Stimulated activated CD8-positive, alpha-beta memory T cell treated with anti-CD3 and anti-CD28 coated beads, Interleukin-4, amount 100 ng/mL, for 1 hour (primary cell): Measurements from ENCODE around the gene EMILIN3.

ENCODE experiments used
- DNase-seq, 2 donors: peaks; one replicate each; pipeline ENCODE4 v3.0.0-alpha.2; 2020; ENCODE audit warnings: low read depth in 2 of 2, low spot score in 1 of 2

Gene EMILIN3

DNA sequence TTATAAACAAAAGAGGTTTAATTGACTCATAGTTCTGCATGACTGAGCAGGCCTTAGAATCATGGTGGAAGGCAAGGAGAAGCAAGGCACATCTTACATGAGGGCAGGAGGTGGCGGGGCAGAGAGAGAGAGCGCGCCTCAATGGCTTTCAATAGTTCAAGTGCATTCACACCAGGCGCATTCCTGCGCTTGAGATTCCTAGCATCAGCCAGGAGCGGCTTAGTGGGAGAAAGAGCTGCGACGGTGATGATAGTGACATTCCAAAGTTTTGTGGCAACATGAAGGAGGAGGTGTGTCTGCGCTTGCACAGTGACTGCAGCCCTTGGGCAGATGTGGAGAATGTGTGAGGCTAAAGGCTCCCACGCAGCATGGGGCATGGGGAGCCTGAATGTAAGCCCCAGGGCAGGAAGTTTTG lies 25.0 kb upstream of the EMILIN3 start:
- no peak for DNase-seq

DNA sequence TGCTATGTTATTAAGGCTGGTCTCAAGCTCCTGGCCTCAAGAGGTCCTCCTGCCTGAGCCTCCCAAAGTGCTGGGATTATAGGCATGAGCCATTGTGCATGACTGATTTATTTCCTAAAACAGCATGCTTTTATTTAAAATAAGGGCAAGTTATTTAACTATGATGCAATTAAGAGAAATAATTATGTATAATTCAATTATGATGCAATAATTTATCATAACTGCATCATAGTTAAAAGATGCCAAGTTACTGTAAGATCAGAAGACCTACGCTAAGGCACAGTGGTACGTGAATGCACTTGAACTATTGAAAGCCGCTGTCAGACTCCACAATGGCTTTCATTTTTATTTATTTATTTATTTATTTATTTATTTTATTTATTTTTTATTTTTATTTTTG lies 24.3 kb upstream of the EMILIN3 start:
- no peak for DNase-seq

DNA sequence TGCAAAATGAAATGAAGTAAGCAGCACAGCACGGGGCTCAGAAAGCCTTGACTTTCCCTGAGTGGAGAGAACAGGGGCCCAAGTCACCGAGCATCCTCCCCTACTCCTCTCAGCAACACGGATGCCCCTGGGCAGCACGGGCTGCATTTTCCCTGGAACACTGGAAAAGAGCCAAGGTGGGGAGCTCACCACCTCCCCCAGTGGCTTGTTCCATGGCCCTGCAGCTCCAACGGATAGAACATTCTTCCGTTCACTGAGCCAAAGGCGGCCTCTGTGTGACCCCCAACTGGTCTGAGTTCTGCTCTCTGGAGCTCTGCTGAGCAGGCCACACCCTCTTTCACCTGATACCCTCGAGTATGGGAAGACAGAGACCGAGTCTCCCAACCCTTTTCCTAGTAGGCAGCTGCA lies 20.8 kb upstream of the EMILIN3 start:
- DNase-seq: no peak

DNA sequence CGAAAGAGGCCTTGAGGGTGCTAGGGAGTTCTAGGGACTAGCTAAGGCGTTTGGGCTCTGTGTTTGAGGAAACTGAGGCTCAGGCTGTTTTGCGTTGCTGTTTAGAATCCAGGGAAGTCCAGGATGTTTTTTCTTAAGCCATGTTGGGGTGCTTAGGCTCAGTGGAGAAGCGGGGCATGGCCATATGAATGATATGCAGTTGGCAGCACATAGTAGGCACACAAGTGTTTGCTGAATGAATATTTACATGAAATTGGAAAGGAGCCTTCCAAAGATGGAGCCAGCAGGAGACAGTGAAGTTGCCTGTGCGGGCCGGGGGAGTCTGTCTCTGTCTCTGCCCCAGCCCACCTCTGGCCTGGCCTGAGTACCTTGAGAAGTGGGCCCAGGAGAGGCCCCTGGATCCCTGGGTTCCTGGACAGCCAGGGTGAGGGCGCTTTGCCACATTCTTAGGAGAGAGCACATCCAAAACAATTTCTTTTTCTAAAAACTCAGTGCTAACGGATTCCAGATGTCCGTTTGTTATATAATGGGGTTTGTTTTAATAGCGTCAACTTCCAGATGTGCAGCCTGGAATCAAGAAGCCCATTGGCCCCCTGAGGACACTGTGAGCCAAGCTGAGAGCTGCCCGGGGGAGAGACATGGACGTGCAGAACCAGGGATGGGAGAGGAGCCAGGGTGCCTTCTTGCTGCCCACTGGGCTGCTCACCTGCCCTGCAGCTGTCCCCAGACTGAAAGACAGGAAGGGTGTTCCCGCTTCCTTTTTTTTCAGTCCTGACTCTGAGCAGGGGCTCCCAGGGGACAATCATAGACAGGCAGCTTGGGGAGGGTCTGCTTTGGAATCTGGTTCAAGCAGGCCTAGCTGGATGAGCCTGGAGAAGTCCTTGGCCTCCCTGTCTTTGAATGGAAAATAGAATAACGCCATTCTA lies 20.1 kb upstream of the EMILIN3 start:
- no peak for DNase-seq

DNA sequence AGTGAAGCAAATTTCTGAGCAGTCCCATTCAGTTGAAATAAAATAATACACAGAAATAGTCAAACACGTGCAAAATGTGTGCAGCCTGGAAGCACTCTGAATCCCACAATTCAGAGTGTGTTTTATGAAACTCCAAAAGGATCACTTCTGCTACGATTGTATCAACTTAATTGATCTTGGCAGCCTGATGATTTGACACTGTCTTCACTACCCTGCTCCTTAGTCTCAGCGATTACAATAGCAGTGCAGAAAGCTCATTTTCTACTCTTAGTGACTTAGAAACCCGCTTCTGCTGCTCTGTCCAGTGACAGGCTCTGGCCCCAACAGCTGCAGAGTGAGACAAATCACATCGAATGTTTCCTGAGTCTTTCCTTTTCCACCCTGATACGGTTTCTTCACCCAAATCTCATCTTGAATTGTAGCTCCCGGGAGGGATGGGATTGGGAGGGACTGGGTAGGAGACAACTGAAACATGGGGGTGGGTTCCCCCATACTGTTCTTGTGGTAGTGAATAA lies 16.2 kb upstream of the EMILIN3 start:
- DNase-seq: no peak

DNA sequence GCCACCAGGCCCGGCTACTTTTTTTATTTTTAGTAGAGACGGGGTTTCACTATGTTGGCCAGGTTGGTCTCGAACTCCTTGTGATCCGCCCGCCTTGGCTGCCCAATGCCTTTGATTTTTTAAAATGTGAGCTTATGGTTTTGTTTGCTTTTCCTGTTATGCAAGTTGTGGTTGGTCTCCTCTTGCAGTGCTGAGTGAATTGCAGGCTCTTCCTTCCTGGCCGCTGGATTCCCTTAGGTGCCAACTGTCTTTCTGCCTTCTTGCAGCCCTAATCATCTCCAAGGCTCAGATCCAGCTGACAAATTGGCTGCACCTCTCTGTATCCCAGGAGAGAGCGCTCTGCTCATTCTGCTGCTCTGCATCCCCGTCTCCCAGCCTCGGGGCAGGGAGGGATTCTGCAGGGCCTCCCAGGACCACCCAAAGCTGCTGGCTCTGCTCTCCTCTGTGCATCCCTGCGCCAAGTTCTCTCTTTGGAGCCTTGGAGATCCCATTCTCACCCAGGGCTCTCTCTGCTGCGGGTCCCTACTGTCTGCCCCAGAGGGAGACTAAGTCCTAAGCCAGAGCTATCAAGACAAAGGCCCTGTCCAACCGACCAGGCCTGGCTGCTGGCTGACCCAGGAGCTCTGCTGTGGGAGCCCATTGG lies 14.1 kb upstream of the EMILIN3 start:
- DNase-seq: no peak

DNA sequence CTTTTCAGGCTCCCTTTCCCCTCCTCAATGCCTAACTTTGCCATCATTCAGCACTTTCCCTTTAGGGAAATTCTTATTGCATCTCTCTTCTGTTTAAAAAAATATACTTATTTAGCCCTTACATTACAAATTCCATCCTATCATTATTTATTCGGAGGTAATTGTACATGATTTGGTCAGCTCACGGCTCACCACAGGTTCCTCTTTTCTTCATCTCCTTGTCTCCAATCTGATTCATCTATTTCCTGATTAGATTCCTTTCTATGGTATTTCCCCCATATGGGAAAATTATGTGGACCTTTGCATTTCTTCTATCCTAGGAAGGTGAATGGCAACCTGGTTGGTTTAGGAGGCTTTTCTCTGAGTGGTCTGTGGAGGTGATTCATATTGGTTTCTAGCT lies 12.9 kb upstream of the EMILIN3 start:
- no peak for DNase-seq

DNA sequence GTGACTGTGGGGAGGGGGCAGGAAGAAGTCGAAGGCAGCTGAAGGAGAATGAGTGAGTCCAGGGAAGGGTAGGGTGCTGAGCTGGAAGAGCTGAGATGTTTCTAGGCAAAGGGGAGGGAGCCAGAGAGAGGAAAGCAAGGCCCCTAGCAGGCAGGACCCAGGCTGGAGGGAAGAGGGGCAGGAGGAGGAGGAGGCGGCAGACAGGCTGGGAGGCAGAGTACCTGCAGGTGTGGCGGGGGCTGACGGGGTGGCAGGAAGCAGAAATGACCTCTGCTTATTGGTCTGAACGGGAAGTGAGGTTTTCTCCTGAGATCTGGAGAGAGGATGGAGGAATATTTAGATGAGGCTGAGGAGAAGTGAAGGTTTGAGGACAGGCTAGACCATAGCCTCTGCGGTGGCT lies 10.7 kb upstream of the EMILIN3 start:
- DNase-seq: no peak

DNA sequence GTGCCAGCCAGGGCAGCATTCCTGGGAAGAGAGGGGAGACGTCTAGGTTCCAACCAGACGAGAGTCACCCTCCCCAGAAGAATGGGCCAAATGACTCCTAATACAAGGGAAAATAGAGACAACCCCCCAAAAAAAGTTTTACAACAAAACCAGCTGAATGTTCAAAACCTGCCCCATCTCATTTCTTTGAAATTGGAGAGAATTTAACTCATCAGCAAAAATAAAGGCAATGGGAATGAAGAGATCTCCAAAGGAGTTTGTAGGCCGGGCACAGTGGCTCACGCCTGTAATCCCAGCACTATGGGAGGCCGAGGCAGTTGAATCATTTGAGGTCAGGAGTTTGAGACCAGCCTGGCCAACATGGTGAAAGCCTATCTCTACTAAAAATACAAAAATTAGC lies 9.7 kb upstream of the EMILIN3 start:
- DNase-seq: no peak

DNA sequence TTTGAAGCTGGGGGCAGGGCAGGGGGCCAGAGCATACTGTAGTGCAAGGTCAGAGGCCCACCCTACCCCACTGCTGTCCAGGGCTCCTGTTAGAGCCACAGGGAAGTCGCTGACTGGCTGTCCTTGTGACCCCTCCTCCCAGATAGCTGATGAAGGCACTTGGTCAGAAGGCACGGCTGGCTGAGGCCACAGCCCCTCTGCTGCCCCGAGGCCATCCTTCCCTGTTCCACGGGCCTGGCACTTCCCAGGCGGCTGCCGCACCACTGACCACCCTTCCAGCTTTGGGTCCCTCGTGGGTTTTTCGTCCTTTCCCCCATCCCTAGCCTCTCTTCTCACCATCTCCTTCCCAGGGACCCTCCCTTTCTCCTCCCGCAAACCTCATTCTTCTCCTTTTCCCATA lies 9.2 kb upstream of the EMILIN3 start:
- DNase-seq: no peak

DNA sequence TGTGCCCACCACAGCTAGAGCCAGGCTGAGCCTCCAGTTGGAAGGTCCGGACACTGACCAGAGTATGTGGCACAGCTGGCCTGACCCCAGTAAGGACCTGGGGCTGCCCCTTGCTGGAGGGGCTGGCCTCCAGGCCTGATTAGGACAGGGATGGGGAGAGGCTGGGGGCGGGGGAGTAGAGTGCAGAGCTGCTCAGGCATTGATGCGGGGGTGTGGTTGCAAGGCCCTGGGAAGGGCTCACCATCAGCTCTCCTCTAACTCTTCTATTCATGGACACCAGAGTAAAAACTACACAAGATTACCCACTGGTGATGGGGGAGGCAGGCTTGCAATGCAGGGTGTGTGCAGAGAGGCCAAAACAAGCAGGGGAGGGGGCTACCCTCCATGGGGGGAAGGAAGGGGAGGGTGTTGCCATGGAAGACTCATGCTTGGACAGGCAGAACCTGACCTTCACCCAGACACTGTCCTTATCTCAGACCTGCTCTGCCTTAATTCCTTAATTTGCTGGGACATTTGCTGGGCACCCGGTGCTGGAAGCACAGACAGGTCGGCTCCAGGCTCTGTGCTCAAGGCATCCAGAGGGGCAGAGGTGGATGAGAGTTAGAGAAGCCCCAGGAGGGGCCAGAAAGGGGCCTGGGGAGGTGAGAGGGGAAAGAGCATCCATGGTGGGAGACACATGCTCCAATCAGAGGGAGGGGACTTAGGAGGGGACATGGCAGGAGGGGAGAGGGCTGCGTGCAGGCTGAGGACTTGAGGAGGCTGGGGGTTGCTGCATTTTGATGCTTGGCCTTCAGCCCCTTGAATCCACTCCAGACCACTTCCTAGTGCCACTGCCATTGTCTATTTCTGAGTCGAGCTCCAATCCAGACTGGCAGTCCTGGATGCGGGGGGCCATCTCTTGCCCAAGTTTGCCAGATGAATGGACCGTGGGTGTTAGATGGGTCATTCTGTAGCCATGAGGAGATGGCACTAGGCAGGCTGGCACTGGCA lies 7.6 kb upstream of the EMILIN3 start:
- no peak for DNase-seq

DNA sequence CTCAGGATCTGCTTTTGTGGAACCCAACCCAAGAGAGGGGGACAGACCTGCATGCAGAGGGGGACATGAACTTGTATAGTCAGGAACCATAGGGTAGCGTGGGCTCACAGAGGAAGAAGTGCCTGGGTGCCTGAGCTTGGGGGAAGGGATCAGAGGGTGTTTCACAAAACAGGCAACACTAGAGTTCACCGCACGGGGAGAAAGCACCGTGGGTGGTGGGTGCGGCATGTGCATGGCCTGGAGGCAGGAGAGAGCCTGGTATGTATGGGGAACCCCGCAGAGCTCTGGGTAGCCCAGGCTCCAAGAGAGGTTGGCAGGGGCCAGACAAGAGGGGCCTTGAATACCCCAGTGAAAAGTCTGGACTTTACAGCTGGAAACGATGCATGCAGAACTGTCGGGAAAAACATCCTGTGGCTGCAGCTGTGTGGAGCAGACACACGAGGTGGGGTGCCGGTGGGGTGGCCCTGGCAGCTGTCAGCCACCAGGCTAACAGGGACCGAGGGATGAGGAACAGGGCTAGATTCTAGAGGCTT lies 6.7 kb upstream of the EMILIN3 start:
- no peak for DNase-seq

DNA sequence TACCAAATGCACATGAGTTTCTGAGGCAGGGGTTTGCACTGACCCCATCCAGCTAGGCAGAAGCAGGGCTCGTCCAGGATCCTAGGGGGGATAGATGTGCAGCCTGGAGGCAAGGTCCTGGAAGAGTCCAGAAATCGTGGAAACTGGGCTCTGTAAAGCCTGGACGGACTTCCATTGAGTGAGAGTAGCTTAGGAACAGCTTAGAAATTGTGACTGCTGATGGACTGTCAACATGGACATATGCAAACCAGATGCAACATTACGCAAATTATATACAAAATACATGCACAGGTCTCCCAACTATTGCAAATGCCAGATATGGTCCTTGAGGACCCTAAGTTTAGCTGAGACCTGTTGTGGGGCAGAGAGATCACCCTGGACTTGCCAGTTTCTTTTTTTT lies 4.8 kb upstream of the EMILIN3 start:
- DNase-seq: no peak

DNA sequence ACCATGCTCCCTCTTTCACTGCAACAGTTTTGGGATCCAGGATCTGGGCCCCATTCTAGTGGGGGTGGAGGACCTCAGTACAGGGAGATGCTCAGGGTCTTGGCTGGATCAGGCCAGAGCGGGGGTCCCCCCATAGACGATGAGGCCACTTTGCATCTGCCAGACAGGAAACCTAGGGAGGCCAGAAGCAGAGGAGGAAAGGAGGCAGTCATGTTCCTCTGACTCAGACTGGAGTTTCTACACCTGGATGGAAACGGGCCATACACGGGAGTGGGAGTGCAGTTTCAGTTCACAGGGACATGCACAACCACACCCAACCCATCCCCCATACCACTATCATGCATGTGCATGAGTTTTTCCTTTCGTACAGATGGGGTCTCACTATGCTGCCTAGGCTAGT lies 3.6 kb upstream of the EMILIN3 start:
- no peak for DNase-seq

DNA sequence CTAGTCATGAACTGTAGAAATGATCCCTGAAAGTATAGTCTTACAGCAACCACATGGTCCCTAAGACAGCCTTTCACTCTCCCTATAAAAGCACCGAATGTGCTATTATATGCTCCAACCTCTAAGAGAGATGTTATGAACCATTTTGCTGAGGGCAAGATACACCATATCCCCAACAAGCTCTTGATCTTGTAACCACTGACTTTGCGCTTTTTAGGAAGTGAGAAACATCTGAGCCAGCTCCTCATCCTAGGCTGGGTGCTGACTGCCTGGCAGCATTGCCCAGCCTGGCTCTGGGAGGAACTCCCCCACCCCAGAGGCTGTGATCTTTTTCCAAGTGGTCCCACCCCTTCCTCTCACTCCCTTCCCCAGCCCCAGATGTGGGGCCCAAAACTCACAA lies 3.1 kb upstream of the EMILIN3 start:
- no peak for DNase-seq

DNA sequence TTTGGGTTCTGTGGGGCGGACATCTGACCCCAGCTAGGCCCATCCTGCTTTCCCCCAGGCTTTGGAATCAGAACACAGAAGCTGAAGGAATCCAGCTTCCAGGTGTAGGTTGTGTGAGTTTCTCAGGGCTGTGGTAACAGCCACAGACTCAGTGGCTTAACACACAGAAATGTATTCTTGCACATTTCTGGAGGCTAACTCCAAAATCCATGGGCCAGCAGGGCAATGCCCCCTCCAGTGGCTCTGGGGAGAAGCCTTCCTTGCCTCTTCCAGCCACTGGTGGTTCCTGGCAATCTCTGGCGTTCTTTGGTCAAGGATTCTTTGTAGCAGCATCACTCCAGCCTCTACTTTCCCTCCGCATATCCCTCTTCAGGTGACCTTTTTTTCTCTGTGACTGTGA lies 1.3 kb upstream of the EMILIN3 start:
- DNase-seq: no peak

DNA sequence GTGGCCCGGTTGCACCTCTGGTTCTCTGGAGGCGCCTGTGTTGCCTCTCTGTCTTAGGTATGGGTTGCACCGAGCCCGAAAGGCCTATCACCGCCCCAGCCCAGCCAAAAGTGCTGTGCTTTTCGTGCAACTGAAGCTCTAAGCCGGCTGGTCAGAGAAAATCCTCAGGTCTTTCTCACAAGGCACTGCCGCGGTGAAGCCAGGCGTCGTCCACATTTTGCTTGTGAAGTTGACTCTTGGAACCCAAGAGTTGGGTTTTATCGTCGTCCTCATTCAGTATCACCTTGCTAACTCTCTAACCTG lies 726 bp upstream of the EMILIN3 start:
- DNase-seq: no peak

DNA sequence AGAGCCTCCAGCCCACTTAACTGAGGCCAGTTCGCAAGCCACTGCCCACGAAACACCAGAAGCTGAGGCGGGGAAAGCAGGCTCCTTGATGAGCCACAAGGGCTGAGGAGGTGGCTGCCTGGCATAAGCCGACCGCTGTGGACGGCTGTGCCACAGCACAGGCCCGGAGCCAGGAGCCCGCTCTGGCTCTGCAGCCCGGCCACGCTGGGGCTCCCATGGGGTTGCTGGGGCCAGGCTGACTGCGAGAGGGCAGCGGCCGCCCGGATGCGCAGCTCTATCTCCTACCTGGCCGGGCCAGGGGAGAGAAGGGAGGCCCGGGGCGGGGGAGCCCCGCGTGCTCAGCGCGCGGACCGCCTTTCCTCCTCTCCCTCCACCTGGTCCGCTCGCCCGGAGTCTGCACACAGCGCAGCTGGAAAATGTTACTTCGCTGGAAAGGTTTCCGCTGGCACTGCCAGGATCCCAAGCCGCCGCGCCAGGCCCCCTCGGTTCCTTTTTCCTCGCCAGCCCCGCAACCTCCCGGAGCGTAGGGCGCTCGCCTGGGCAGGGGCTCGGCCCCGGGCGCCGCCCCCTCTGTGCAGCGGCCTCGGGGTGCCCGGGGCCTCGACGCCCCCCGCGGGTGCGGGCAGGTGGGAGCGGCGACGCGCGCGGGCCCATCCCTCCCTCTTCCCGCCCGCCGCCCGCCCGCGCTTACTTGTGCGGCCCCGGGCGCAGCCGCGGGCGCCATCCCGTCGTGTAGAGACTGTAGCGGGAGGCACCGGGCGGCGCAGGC lies 657 bp downstream of the EMILIN3 start:
- no peak for DNase-seq

DNA sequence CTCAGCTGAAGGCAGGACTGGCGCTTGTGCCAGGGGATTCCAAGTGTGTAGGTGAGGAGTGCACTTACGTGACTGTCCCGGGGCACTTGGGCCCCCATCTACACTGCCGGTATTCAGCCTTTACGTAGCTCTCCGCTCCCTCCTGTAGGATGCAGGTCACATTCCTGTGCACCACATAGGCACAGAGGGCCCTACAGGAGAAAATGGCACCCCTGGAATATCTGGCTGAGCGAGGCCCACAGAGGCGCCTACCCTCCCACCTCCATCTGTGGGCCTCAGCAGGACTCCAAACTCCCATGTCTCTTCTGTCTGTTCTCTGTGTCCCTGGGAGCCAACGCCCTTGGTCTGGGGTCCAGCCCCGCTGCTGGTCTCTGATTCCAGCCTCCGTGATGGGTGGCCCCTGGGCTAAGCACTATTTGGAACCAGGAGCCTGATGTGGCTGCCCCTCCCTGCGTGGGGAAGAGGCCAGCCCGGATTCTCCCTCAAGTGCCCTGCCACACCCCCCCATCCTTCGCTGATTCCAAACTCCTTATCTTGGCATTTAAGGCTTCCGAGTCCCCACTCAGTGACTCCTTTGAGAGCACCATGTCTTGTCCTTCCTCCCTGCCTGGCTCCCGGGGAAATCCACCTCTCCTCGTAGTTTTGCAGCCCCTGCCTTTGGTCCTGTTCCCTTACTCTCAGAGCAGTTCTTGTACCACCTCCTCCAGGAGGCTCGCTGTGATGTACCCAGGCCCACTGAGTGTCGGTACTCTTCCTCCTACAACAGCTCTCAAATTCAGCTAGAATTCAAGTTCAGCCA lies 1.5 kb downstream of the EMILIN3 start:
- DNase-seq: no peak
